Measurements from ENCODE around the gene ERICH6B.

Gene ERICH6B

GRCh38 chr13:45598597-45598996 lies 16.9 kb downstream of the ERICH6B start:
- no peak for DNase-seq

DNA sequence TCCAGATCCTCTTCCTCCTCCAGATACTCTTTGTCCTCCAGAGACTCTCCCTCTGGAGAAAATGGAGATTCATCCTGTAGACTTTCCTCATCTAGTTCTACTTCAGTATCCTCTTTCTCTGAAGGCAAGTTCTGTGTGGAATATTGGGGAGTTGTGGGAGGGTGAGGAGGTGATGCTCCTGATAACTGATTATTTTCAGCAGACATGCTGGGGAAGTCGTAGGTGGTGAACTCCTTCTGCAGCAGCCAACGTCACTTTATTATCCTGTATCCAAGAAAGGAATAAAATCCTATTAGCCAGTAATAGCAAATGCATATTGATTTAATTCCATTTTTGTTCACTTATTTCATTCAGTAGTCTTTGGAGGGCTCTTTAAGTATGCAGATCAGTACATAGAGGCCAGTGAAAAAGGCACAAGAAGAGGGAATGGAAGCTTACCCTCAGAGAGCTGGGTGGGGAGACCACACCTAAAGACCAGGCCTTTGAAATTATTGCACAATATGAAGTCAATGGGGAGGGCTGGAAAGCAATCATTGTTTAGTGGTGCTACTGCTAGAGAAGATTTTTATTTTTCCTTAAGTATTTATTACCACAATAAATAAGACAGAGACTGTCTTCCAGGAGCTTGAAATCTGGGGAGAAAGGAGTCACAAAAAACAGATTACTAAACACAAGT lies 18.6 kb downstream of the ERICH6B start:
- no peak for DNase-seq

- no peak for DNase-seq
Measured at GRCh38 chr13:45595965-45596364, 19.6 kb downstream of the ERICH6B start.

GRCh38 chr13:45594764-45595163 lies 20.8 kb downstream of the ERICH6B start:
- DNase-seq: no peak

DNA sequence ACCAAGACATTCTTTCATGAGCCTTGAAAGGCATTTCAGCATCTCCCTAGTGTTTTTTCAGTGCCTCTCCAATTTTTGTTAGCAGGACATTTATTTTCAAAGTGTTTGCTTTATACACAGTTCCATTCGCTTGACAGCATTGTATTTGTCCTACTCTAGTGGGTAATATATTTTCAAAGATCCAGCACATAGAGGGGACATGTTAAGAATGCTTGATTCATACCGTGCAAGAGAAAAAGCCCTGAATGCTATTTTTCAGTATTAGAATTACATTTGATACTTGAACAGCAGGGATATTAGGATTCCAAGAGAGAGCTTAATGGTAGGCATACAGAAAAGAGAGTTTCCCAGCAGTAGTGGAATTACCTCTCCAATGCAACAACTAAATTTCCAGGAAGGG lies 21.3 kb downstream of the ERICH6B start:
- no peak for DNase-seq

- no peak for DNase-seq
Measured at GRCh38 chr13:45592758-45593157, 22.8 kb downstream of the ERICH6B start.

DNA sequence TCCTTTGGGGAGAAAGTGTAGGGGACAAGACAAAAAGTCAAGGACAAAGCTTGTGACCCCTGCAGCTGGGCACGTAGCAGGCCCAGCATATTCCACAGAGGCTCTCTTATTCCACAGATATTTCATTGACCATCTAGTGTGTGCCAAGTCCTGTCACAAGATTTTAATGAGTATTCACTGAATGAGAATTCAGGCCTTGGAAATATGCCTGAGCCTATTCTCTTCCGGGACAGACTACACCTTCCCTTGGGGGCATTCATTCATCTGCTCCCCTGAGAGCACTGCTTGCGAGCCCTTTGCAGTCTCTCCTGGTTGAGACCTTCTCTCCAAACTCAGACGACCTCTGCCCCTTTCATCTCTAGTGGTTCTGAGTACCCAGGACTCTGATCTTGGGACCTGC lies 25.5 kb downstream of the ERICH6B start:
- no peak for DNase-seq

- no peak for DNase-seq
Measured at GRCh38 chr13:45587897-45588296, 27.6 kb downstream of the ERICH6B start.

- DNase-seq: no peak
Measured at GRCh38 chr13:45584816-45585215, 30.7 kb downstream of the ERICH6B start.

DNA sequence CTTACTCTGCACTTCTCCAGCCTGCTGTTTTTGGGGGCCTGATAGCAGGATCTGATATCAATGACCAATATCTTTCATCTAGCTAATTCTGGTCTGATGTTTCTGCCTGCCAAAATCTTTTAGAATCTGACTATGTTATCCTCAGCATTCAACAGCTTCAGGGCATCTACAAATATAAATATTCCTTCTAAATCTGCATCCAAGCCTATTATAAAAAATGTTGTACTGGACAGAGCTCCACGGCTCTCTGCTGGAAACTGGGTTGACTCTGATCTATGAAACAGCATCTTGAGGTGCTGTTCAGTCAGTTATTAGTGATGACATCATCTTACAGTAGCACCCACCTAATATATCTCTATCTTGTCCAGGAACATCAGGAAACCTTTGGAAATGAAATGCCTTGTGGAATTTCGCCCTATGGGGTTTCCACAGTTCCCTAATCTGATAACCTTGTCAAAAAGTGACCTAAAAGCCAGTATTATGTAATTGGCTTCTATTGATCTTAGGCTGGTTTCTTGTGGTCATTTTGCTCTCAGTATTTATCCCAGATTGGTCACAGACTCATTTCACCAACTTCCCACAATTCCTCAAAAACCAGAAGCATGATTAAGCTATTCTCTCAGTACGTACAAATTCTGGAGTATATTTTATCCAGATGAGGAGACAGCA lies 33.0 kb downstream of the ERICH6B start:
- no peak for DNase-seq

DNA sequence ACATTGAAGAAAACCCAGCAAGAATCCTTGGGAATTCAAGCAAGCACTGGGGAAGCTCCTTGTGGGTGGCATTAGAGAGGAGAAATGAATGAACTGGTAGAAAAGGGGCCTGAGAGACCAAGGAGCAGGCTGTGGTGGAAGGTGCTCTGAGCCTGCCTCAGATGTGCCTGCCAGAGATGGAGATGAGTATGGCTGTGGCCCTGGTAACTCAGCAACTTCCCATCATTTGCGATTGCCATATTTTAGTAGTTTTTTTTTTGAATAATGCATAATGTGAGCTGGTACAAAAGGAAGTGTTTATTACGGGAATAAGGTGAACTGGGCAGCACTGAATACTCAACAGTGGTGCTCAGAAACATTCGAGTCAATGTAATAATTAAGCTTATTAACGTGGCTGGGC lies 39.1 kb downstream of the ERICH6B start:
- DNase-seq: no peak

DNA sequence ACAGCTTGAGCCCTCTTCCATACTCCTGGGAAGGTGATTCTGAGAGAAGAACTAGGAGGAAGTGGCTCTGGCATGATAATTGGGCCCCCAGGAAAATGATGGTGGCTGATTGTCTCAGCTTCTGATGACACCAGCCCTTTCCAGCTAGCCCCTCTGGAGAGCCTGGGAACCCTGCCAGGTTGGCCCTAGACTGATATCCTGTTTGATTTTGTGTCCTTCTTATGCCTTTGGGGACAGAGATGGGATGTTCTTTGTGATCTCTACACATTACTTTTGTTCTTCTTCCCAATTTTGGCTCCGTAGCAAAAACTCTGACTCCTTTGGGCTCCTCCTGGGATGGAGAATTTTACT lies 39.7 kb downstream of the ERICH6B start:
- no peak for DNase-seq

- no peak for DNase-seq
Measured at GRCh38 chr13:45575146-45575829, 40.3 kb downstream of the ERICH6B start.

DNA sequence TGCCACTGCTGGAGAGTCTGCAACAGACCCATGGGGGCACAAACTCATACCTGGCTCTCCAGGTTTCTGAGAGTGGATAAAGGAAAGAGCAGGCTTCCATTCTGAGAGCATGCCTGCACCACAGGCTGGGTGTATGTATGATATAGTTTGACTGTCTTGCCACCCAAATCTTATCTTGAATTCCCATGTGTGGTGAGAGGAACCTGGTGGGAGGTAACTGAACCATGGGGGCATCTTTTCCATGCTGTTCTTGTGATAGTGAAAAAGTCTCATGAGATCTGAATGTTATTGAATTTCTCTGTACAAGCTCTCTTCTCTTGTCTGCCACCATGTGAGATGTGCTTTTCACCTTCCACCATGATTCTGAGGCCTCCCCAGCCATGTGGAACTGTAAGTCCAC lies 50.2 kb downstream of the ERICH6B start:
- no peak for DNase-seq

GRCh38 chr13:45564133-45564776 lies 51.3 kb downstream of the ERICH6B start:
- no peak for DNase-seq

DNA sequence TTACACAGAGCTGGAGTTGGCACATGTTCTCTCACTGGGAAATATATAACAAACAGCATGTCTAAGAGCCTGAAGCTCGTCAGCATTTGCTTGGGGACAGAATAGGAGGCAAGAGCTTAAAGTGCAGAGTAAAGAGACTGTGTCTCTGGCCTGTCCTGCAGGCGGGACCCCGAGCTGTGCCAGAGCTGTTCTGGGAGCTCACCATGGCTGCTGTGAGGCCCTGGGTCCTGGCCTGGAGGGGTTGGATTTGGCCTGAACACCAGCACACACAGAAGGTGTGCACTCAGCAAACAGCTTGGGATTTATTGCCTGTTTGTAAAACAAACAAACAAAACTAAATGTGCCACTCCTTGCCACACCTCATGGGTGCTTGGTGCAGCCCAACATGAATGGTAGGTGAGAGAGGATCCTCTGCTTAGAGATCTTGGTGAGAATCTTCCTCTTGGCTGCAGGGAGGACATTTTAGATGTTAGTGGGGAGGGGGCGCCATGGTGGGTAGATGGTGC lies 60.9 kb downstream of the ERICH6B start:
- no peak for DNase-seq

GRCh38 chr13:45548281-45548680 lies 67.3 kb downstream of the ERICH6B start:
- no peak for DNase-seq

- DNase-seq: no peak
Measured at GRCh38 chr13:45546410-45546765, 69.2 kb downstream of the ERICH6B start.

GRCh38 chr13:45545686-45546409 lies 69.7 kb downstream of the ERICH6B start:
- no peak for DNase-seq

DNA sequence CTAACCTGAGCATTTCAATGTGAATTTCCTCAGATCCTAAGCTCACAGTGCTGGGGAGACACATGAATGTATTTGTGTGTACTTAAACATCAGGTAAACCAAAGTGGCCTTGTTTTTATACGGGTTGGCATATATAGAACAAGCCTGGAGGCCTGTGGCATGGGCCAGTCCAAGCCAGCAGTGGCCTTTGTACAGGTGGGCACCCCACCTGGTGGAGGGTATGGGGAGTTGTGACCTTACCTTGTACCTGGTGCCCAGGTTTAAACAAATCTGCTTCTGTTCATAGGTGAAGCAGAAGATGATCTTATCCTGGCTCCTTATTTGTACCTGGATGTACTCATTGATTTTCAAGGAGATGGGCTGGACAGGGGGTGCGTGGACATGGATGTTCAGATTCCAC lies 71.0 kb downstream of the ERICH6B start:
- no peak for DNase-seq

- no peak for DNase-seq
Measured at GRCh38 chr13:45542878-45543277, 72.7 kb downstream of the ERICH6B start.

DNA sequence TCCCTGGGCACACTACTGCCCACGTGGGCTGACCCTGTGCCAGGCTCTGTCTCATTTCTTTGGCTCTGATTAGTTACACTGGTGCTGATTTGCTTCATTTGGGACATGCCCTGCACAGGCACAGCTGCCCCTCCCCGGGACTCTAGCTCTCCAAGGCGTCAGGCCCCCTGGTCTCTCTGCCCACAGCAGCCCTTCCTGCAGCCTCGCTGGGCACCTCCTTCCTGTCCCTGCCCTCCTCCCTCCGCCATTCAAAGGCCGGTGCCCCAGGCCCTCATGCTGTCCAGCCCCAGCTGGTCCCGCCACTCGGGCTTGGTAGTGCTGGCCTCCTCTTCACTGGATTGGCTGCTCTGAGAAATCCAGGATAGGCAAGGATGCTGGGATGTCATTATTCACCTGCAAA lies 73.1 kb downstream of the ERICH6B start:
- no peak for DNase-seq

DNA sequence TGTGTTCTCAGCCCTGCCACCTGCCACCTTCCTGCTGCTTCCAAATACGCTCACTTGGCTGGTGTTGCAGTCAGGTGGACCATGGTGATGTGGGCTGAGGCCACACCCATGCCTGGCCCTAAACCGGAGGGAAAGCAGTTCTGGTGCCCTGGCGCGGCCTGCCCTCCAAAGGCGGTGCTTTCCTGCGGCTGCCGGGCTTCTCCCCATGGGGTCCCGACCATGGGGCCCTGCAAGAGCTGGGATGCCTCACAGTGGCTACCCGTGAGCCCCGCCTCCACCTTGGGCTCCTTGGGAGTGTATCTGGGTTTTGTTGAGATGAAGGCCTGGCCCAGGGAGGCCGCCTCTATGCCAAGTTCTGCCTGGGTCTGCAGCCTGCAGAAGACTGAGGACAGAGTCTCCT lies 73.7 kb downstream of the ERICH6B start:
- no peak for DNase-seq
